DMS153 treated with DMSO at 0.1 percent for 48 hours (cell line): ENCODE results near the gene SLC36A3.
"Not testable (repeated sequence)": the region's sequence is repeated elsewhere in the genome, so short reads cannot be mapped to it uniquely, and the experiment has no call there.

Experiments
- DNase-seq: peaks from one replicate; lab custom pipeline; 2025; ENCODE audit not compliant: unreplicated experiment; lab: John Stamatoyannopoulos, UW

SLC36A3 gene

GRCh38 chr5:151240268-151240835, 63.2 kb downstream of the SLC36A3 start:
- not testable (repeated sequence) for DNase-seq

- no peak for DNase-seq
Observed at GRCh38 chr5:151239237-151239861, 64.2 kb downstream of the SLC36A3 start.

GRCh38 chr5:151238303-151238741, 65.2 kb downstream of the SLC36A3 start:
- no peak for DNase-seq

GRCh38 chr5:151237685-151238084, 65.9 kb downstream of the SLC36A3 start:
- no peak for DNase-seq

GRCh38 chr5:151236888-151237287, 66.7 kb downstream of the SLC36A3 start:
- no peak for DNase-seq

GRCh38 chr5:151235239-151235571, 68.4 kb downstream of the SLC36A3 start:
- DNase-seq = not testable (repeated sequence)

- no peak for DNase-seq
Observed at GRCh38 chr5:151234476-151235238, 68.9 kb downstream of the SLC36A3 start.

GRCh38 chr5:151233616-151234085, 69.9 kb downstream of the SLC36A3 start:
- no peak for DNase-seq

GRCh38 chr5:151231359-151231758, 72.2 kb downstream of the SLC36A3 start:
- no peak for DNase-seq

- no peak for DNase-seq
Observed at GRCh38 chr5:151230048-151230680, 73.4 kb downstream of the SLC36A3 start.

GRCh38 chr5:151228986-151229385, 74.6 kb downstream of the SLC36A3 start:
- DNase-seq = no peak

GRCh38 chr5:151227918-151228447, 75.6 kb downstream of the SLC36A3 start:
- no peak for DNase-seq
